Bronchial epithelial cell (primary cell): Measurements from ENCODE around the gene SIAE. TPM values are rescaled to one million over a fixed set of nuclear protein-coding genes. Genes with fewer than 3 reads are reported as not detected.

Experiments
- DNase-seq: peaks from one replicate; pipeline ENCODE4 v3.0.0-alpha.2; 2010; ENCODE audit warnings: low read depth
- FAIRE-seq: peaks from 2 replicates; lab custom pipeline; 2011; peaks lifted over from hg19 to GRCh38; lab: Jason Lieb, UNC
- H3K27me3 ChIP-seq: 2 replicates; pipeline ENCODE4 v1.5.1; 2011; ENCODE audit warnings: low read length; ENCODE audit not compliant: control insufficient read depth, insufficient read depth
- H3K36me3 ChIP-seq: 2 replicates; pipeline ENCODE4 v1.5.1; 2011; ENCODE audit warnings: low read length; ENCODE audit not compliant: control insufficient read depth, insufficient read depth
- H3K4me3 ChIP-seq: 2 replicates; pipeline ENCODE4 v1.5.1; 2011; ENCODE audit warnings: mild to moderate bottlenecking, low read depth, low read length, control low read depth
- total RNA-seq: library from RNA; depleted of rRNA; stranded (reverse); fragments of >200 nt; gene quantifications from 2 replicates; pipeline ENCODE4 v1.2.1, GENCODE V29; 2014
- TF ChIP-seq, protein P1 (sequence below): IDR thresholded peaks from 2 replicates; pipeline ENCODE4 v1.5.1; 2011; ENCODE audit warnings: mild to moderate bottlenecking, moderate library complexity, low read length, control low read depth, inconsistent platforms; ENCODE audit not compliant: insufficient read depth, severe bottlenecking

The SIAE gene
- total RNA-seq, 1 donor from 2014 or later: 9.0 TPM

DNA sequence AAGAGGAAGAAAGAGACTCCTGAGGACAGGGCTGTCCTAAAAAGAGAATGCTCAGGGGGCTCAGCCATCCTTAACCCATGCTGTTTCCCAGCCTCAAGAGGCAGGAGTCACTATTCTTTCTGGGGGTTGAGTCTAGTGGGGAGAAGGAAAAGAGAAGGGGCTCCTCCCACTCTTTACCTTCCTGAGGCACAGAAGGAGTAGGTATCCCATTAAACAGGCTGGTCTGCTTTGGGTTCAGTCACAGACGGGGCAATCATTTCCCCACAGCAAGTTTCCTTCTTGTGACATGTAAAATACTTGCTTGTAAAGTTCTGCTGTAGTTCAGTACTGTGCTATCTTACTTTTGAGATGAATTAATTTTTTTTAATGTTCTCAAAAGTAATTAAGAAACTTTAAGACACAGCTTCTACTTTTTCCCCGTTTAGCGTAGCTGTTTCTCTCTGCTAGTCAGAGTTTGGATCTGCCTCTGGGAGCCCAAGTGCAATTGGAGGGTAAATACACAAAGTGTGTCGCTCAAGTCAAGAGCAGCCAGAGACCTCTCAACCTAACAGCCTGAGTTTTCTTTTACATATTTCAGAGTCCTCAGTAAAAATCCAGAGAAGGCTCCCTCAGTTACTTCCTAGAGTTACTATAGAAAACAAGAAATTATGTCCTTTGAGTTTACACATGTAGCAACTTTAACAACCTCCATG lies 88.7 kb downstream of the SIAE start:
- FAIRE-seq: no peak
- TF ChIP-seq, protein P1, sequence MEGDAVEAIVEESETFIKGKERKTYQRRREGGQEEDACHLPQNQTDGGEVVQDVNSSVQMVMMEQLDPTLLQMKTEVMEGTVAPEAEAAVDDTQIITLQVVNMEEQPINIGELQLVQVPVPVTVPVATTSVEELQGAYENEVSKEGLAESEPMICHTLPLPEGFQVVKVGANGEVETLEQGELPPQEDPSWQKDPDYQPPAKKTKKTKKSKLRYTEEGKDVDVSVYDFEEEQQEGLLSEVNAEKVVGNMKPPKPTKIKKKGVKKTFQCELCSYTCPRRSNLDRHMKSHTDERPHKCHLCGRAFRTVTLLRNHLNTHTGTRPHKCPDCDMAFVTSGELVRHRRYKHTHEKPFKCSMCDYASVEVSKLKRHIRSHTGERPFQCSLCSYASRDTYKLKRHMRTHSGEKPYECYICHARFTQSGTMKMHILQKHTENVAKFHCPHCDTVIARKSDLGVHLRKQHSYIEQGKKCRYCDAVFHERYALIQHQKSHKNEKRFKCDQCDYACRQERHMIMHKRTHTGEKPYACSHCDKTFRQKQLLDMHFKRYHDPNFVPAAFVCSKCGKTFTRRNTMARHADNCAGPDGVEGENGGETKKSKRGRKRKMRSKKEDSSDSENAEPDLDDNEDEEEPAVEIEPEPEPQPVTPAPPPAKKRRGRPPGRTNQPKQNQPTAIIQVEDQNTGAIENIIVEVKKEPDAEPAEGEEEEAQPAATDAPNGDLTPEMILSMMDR: no peak
- H3K27me3 ChIP-seq: no peaks in the 10 kb centered on the region
- H3K4me3 ChIP-seq: no peak overlapping the region
- DNase-seq: no peak
- no peaks in the 10 kb centered on the region for H3K36me3 ChIP-seq

DNA sequence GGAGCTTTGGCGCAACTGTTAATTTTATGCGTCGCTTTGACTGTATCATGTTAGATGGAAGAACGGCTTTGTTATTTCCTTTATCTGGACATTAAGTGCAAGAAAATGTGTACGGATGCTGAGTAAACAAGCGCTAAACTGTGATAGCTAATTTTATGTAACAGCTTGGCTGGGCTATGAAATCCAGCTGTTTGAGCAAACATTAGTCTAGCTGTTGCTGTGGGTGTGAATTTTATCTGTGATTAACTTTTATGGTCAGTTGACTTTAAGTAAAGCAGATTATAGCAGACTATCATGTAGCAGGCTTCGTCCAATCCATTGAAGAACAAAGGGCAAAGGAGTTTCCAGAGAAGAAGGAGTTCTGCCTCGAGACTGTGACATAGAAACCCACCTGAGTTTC lies 89.8 kb downstream of the SIAE start:
- TF ChIP-seq, protein P1: no peak
- no peak overlapping the region for H3K4me3 ChIP-seq
- DNase-seq: no peak
- no peaks in the 10 kb centered on the region for H3K36me3 ChIP-seq
- FAIRE-seq: no peak
- no peaks in the 10 kb centered on the region for H3K27me3 ChIP-seq

Other genes with a start within 250 kb of the SIAE start
- not detected in 2 replicates for gene OR8B4, start 248.9 kb downstream of the SIAE start, total RNA-seq
- not detected in 2 replicates for gene OR8B8, start 228.0 kb downstream of the SIAE start, total RNA-seq
- not detected in 2 replicates for gene OR8B12, start 130.1 kb downstream of the SIAE start, total RNA-seq
- not detected in 2 replicates for gene OR8A1, start 103.7 kb downstream of the SIAE start, total RNA-seq
- not detected in 2 replicates for gene PANX3, start 62.3 kb downstream of the SIAE start, total RNA-seq
- 21.9 and 28.0 TPM in 2 replicates for gene TBRG1, start 50.9 kb downstream of the SIAE start, total RNA-seq
- 2.4 and 5.8 TPM in 2 replicates for gene SPA17, start 165 bp upstream of the SIAE start, total RNA-seq
- not detected in 2 replicates for gene NRGN, start 66.2 kb upstream of the SIAE start, total RNA-seq
- gene VSIG2, start 78.5 kb upstream of the SIAE start, total RNA-seq: 0.53 and 2.0 TPM in 2 replicates
- gene ESAM, start 88.6 kb upstream of the SIAE start, total RNA-seq: not detected in 2 replicates
- gene MSANTD2, start 126.7 kb upstream of the SIAE start, total RNA-seq: 2.9 TPM in 2 replicates
- gene ROBO3, start 191.7 kb upstream of the SIAE start, total RNA-seq: 29.5 and 30.2 TPM in 2 replicates
- under 0.01 TPM in 1 of 2 replicates, not detected in the other for gene ROBO4, start 224.1 kb upstream of the SIAE start, total RNA-seq
- gene HEPN1, start 245.5 kb upstream of the SIAE start, total RNA-seq: not detected in 2 replicates